GM18870 (cell line): ENCODE measurements around the gene BPIFB3.
"Not testable (repeated sequence)": the region's sequence is repeated elsewhere in the genome, so short reads cannot be mapped to it uniquely, and the experiment has no call there.

Experiments
- ATAC-seq: cut with Tn5 transposase; IDR thresholded peaks from one replicate; pipeline ENCODE4 v1.9.1; 2021; ENCODE audit warnings: moderate library complexity; ENCODE audit not compliant: unreplicated experiment

The BPIFB3 gene

DNA sequence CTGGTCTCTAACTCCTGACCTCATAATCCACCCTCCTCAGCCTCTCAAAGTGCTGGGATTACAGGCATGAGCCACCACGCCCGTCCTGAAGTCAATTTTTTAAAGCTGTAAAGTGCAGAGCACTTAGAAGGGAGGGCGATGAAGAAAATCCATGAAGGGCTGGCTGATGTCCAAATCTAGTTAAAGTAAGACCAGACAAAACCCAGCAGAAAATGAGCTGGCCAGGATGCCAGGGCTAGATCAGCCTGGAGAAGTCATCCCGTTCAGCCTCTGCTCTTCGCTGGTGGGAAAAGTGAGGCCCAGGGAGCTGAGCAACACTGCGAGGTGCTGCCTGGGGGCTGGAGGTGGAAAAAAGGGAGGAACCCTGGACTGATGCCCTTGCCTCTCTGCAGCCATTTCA is 28.8 kb downstream of the BPIFB3 start:
- ATAC-seq: no peak

- ATAC-seq: no peak
These were observed 30.0 kb downstream of the BPIFB3 start for GRCh38 chr20:33083544-33084340.

DNA sequence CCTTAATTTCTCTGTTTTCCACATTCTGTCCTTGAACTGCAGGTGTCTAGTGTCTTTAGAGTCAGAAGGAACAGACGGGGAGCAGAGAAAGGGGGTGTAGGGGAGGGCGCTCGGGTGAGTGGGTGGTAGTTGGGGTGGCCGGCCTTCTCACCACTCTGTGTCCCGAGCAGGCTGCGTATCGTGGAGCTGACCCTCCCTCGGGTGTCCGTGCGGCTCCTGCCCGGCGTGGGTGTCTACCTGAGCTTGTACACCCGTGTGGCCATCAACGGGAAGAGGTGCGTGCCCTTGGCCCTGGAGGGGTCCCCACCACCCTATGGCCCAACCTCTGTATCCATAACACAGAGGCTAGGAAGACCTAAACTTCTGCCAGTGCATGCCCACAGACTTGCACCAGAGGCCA is 31.0 kb downstream of the BPIFB3 start:
- no peak for ATAC-seq

DNA sequence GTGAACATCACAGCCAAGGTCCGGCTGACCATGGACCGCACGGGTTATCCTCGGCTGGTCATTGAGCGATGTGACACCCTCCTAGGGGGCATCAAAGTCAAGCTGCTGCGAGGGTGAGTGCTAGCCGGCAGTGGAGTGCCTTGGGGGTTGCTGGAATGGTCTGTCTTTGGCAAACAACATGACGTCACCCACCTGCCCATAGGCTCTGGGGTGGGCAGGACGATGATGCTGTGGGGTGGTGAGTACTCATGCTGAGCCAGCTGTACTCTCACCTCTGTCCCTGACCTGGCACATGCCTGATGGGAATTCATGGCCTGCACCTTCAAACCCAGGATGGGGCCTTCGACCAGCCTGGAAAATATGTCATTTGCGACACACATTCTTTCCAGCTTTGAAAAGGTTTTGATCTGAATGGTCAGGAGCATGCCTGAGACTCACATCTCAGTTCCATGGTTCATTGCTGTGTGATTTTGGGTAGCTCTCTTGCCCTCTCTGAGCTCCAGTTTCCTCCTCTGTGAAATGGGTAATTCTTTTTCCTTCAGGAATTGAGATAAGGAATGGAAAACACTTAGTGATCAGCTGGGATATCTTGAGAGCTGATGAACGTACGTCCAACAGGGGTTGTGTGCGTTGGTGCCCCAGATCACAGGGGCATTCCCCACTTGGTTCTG is 32.5 kb downstream of the BPIFB3 start:
- ATAC-seq: no peak

DNA sequence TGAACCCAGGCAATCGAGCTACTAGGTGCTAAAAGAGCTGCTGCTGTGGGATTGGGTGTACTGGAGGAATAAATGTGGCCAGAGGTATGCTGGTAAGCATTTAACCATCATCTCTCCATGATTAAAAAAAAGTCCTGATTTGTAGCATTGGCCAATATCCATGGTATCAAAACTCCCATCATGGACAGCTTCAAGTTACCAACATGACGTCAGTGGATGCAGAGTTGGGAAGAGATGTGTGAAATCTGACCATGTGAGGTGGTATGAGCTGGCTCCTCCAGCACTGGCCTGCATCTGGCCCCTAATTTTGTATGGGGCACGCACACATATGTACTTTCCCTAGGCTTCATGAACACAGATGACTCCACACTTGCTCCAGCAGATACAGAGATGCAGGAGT is 37.4 kb downstream of the BPIFB3 start:
- no peak for ATAC-seq

DNA sequence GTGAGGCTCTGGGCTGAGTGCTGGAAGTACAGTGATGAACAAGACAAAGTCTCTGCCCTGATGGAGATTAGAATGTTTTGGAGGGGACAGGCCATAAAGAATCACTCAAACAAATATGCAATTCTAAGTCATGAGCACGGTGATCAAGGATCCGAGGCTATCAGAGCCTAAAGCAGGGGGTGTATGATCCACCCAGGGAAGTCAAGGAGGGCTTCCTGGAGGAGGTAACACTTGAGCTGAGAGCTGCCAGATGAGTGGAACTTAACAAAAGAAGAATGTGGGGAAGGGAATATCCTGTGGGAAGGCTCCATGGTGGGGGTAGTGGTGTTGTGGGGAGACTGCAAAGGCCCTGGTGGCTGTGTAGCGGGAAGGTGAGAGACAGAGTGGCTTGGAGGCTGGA is 38.0 kb downstream of the BPIFB3 start:
- ATAC-seq: no peak

DNA sequence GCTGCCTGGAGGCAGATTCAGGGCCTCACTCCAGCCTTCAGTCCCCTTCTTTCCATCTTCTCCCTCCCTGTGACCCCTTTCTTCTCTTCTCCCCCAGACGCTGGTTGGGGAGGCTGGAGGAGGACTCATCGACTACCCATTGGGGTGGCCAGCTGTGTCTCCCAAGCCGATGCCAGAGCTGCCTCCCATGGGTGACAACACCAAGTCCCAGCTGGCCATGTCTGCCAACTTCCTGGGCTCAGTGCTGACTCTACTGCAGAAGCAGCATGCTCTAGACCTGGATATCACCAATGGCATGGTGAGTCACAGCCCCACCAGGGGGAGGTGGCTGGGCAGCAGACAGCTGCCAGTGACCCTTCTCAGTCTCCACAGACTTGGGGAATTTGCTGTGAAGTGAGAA is 38.7 kb downstream of the BPIFB3 start:
- ATAC-seq: no peak

GRCh38 chr20:33093074-33093473 is 39.4 kb downstream of the BPIFB3 start:
- no peak for ATAC-seq

DNA sequence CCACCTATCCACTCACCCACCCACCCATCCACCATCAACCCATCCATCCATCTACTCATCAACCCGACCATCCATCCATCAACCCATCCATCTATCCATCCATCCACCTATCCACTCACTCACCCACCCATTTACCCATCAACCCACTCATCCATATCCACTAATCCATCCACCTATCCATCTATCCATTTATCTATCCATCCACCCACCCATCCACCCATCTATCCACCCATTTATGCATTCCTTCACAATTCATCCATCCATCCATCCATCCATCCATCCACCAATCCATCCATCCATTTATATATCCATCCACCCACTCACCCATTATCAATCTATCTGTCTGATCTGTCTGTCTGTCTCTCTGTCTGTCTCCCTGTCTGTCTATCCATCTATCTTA is 39.9 kb downstream of the BPIFB3 start:
- ATAC-seq: no peak

DNA sequence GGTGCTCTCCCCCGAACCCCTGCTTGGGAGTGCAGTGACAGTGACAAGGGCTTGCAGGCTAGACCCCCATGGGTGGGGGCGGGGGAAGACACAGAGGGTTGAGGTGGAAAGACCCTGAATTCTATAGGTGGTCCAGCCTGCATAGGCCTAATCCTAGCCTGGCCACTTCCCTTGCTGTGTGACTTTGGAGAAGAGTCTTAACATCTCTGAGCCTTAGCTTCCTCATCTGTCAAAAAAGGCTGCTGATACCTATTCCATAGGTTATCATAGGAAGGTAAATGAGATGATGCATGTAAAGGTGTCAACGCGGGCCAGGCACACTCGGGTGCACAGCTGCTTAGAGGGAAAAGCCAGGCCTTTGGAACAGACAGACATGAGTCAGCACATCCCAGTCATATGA is 41.5 kb downstream of the BPIFB3 start:
- ATAC-seq: no peak

- ATAC-seq: not testable (repeated sequence)
These were observed 42.3 kb downstream of the BPIFB3 start for GRCh38 chr20:33095902-33096584.

DNA sequence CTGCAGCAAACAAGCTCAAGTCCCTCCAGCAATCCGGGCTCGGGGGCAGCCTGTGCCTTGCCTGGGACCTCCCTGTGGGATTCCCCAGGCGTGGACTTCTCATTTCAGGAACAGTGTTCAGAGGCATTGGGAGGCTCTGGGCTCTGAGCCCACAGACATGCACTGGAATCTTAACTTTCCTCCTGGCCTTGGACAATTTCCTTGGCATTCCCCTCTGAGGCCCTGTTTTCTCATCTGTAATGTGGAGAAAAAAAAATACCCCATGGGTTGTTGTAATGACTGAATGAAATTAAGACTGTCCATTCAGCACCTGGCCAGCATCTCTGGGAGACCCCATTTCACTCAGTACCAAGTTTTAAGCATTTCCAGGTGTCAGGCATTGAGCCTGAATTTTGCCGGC is 43.3 kb downstream of the BPIFB3 start:
- no peak for ATAC-seq

- ATAC-seq: no peak
These were observed 46.3 kb downstream of the BPIFB3 start for GRCh38 chr20:33099843-33100538.

DNA sequence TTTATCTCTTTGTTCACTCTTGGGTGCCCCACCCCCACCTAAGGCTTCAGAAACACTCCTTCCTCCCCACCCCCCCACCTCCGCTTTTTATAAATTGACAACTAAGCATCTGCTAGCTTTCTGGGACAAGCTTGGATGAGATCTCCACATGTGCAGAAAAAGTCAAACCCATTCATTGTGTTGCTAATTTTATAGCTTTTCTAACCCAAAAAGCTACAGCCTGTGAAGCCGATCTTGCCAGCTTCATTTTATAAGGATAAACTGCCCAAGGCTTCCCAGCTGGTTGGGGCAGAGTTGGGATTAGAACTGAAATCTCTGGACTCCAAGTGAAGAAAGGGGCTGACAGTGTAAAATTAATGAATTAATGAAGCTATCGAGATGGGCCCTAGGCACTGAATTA is 49.9 kb downstream of the BPIFB3 start:
- ATAC-seq: no peak

GRCh38 chr20:33104336-33104735 is 50.6 kb downstream of the BPIFB3 start:
- ATAC-seq: no peak

- no peak for ATAC-seq
These were observed 51.7 kb downstream of the BPIFB3 start for GRCh38 chr20:33105316-33105924.

DNA sequence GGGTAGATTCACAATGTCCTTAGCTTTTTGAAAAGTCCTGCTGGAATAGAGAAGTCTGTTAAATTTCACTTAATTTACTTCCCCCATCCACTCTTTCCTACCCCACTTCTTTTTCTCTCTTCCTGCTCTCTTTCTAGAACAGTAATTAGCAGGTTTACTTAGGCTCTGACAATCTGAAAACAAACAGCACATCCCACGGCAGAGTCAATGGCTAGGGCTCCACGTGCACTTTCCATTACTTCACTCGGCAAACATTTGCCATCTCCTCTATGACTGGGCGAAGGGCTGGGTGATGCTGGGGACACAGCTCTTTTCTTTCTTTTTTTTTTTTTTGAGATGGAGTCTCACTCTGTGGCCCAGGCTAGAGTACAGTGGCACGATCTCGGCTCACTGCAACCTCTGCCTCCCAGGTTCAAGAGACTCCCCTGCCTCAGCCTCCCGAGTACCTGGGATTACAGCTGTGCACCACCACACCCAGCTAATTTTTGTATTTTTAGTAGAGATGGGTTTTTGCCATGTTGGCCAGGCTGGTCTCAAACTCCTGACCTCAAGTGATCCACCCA is 52.4 kb downstream of the BPIFB3 start:
- not testable (repeated sequence) for ATAC-seq

DNA sequence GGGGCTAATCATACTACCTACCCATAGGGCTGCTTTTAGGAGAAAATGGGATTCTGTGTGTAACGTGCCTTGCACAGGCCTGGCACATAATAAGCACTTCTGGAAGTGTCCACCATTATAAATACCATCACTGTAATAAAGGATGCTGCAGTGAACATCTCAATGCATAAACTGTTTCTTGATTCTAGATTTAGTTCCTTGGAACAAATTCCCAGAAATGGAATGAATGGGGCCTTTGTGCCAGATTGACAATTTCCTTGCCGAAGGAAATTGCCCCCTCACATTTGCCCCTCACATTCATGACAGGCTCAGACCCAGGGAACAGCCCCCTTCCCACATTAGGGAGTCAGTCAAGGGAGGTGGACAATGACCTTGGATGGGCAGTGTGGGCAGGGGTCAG is 55.0 kb downstream of the BPIFB3 start:
- ATAC-seq: no peak

- ATAC-seq: no peak
These were observed 56.6 kb downstream of the BPIFB3 start for GRCh38 chr20:33110147-33110825.

DNA sequence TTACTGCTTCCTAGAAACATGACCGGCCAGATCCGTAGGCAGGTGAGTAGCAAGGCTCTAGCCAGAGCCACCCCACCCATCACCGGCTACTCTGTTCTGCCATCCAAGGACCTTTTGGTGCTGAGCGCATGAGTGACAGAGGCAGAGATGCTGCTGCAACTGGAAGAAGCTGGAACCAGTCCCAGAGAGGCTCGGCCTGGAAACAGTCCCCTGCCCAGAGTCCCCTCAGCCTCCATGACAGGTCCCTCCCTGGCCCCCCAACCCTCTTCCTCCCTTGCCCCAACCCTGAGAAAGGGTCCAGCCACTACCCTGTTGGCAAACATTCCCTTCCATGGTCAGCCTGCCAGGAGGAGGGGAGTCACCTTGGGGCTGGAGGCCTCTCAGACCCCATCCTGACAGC is 57.6 kb downstream of the BPIFB3 start:
- ATAC-seq: no peak
